H1 (cell line): ENCODE results near the gene APOBEC3G. TPM values are rescaled to one million over a fixed set of nuclear protein-coding genes. Genes with fewer than 3 reads are reported as not detected.

ENCODE experiments used
- HDAC6 ChIP-seq: IDR thresholded peaks from one replicate; pipeline ENCODE4 v1.7.1; 2012; ENCODE audit warnings: low read depth, mild to moderate bottlenecking, inconsistent platforms, low read length, moderate library complexity
- RNF2 ChIP-seq: fragments of 200-900, 300-1000 bp; sonication (generic); IDR thresholded peaks from 2 replicates; pipeline ENCODE4 v1.7.1; 2016; ENCODE audit warnings: borderline replicate concordance, low read depth, mild to moderate bottlenecking, antibody characterized with exemption, low read length; ENCODE audit not compliant: poor library complexity, severe bottlenecking; ENCODE audit errors: missing control alignments
- SUZ12 ChIP-seq: fragments of 200-600 bp; sonication (generic); IDR thresholded peaks from 2 replicates; pipeline ENCODE4 v1.6.1; 2012; ENCODE audit warnings: mild to moderate bottlenecking, inconsistent platforms, low read length, moderate library complexity, mixed read lengths
- polyA plus RNA-seq, 7 experiments: library from polyadenylated mRNA; depleted of rRNA in 3 of 7; stranded (reverse) in 5 of 7; unstranded in 2 of 7; fragments of >200 nt in 5 of 7; fragments of 200-250 nt in 2 of 7; gene quantifications; 1 replicate in 5 of 7; 2 replicates in 1 of 7; 4 replicates in 1 of 7; pipeline versions ENCODE4 v1.2.1 to v1.2.3, GENCODE V29; 2011 to 2013; ENCODE audit warnings: missing spikeins in 2 of 7, mixed read lengths in 2 of 7
- total RNA-seq: library from RNA; stranded (reverse); fragmentation: NEBNext Ultra II Directional; extraction: Animal tissue kit (Norgen Biotek cat#: 25700); gene quantifications from 2 replicates; pipeline ENCODE4 v1.2.1, GENCODE V29; 2021
- TF ChIP-seq, protein P1 (sequence below): fragments of 300-600 bp; sonication (generic); IDR thresholded peaks from 2 replicates; pipeline ENCODE4 v1.7.1; 2012; ENCODE audit warnings: low read length, moderate library complexity, mild to moderate bottlenecking, inconsistent platforms; ENCODE audit not compliant: insufficient replicate concordance

The APOBEC3G gene
- total and polyA plus RNA-seq, 2 of the 8 experiments (the other 6 are each of a cell fraction or from before 2014, with no cell fraction given), result 1.7 to 2.0 TPM

- TF ChIP-seq HDAC6, result no peak
- TF ChIP-seq SUZ12, result no peak
- no peak for TF ChIP-seq RNF2
- TF ChIP-seq, protein P1, sequence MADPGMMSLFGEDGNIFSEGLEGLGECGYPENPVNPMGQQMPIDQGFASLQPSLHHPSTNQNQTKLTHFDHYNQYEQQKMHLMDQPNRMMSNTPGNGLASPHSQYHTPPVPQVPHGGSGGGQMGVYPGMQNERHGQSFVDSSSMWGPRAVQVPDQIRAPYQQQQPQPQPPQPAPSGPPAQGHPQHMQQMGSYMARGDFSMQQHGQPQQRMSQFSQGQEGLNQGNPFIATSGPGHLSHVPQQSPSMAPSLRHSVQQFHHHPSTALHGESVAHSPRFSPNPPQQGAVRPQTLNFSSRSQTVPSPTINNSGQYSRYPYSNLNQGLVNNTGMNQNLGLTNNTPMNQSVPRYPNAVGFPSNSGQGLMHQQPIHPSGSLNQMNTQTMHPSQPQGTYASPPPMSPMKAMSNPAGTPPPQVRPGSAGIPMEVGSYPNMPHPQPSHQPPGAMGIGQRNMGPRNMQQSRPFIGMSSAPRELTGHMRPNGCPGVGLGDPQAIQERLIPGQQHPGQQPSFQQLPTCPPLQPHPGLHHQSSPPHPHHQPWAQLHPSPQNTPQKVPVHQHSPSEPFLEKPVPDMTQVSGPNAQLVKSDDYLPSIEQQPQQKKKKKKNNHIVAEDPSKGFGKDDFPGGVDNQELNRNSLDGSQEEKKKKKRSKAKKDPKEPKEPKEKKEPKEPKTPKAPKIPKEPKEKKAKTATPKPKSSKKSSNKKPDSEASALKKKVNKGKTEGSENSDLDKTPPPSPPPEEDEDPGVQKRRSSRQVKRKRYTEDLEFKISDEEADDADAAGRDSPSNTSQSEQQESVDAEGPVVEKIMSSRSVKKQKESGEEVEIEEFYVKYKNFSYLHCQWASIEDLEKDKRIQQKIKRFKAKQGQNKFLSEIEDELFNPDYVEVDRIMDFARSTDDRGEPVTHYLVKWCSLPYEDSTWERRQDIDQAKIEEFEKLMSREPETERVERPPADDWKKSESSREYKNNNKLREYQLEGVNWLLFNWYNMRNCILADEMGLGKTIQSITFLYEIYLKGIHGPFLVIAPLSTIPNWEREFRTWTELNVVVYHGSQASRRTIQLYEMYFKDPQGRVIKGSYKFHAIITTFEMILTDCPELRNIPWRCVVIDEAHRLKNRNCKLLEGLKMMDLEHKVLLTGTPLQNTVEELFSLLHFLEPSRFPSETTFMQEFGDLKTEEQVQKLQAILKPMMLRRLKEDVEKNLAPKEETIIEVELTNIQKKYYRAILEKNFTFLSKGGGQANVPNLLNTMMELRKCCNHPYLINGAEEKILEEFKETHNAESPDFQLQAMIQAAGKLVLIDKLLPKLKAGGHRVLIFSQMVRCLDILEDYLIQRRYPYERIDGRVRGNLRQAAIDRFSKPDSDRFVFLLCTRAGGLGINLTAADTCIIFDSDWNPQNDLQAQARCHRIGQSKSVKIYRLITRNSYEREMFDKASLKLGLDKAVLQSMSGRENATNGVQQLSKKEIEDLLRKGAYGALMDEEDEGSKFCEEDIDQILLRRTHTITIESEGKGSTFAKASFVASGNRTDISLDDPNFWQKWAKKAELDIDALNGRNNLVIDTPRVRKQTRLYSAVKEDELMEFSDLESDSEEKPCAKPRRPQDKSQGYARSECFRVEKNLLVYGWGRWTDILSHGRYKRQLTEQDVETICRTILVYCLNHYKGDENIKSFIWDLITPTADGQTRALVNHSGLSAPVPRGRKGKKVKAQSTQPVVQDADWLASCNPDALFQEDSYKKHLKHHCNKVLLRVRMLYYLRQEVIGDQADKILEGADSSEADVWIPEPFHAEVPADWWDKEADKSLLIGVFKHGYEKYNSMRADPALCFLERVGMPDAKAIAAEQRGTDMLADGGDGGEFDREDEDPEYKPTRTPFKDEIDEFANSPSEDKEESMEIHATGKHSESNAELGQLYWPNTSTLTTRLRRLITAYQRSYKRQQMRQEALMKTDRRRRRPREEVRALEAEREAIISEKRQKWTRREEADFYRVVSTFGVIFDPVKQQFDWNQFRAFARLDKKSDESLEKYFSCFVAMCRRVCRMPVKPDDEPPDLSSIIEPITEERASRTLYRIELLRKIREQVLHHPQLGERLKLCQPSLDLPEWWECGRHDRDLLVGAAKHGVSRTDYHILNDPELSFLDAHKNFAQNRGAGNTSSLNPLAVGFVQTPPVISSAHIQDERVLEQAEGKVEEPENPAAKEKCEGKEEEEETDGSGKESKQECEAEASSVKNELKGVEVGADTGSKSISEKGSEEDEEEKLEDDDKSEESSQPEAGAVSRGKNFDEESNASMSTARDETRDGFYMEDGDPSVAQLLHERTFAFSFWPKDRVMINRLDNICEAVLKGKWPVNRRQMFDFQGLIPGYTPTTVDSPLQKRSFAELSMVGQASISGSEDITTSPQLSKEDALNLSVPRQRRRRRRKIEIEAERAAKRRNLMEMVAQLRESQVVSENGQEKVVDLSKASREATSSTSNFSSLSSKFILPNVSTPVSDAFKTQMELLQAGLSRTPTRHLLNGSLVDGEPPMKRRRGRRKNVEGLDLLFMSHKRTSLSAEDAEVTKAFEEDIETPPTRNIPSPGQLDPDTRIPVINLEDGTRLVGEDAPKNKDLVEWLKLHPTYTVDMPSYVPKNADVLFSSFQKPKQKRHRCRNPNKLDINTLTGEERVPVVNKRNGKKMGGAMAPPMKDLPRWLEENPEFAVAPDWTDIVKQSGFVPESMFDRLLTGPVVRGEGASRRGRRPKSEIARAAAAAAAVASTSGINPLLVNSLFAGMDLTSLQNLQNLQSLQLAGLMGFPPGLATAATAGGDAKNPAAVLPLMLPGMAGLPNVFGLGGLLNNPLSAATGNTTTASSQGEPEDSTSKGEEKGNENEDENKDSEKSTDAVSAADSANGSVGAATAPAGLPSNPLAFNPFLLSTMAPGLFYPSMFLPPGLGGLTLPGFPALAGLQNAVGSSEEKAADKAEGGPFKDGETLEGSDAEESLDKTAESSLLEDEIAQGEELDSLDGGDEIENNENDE, result no peak
Measured at GRCh38 chr22:39108487-39108886, 31.4 kb downstream of the APOBEC3G start (continued).
